ENCODE data around the gene SLC47A2. TPM values are rescaled to one million over a fixed set of nuclear protein-coding genes. Genes with fewer than 3 reads are reported as not detected.

Gene SLC47A2
- total and polyA plus RNA-seq, 8 donors: 0.78 TPM; not detected in 7

DNA sequence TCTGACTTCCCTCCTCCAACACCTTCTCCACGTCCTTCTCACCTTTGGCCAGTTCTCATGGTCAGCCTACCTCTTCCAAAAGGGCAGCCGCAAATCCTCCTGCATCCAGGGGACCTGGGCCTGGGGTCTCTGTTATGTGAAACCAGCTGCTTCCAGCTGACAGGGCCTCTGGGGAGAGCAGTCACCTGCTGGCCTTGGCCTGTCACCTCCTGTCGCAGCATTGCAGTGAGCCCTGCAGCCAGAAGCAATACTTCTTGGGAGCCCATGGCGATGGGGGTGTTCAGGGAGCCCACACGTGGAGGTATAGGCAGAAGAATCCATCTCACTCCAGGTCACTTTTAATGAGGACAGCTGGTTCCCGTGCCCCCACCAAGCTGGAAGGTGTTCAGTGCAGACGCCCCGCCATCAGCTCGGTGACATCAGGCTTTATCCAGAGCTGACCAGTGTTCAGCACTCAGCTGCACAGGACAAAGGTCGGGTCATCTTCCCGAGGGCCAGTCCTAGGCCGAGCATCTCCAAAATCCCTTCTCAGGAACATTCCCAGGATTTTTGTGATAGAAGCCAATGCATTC is 1.7 kb upstream of the SLC47A2 start:
- 83 to 90% (median 88%) methylated on average over 10 to 12 of the region's 12 CpGs for WGBS, 5 donors
- no peaks in the 10 kb centered on the region for H3K36me3 ChIP-seq
- peaks cover 8 to 35% (median 22%) of the 10 kb centered on the region in 4 donors for H3K4me1 ChIP-seq
- no peak overlapping the region for H3K4me3 ChIP-seq
- H3K27me3 ChIP-seq: no peaks in the 10 kb centered on the region
- intact Hi-C loops (cut with DNase I; ENCODE audit: low total_unique reads): no loop called here
- H3K27ac ChIP-seq: no peak overlapping the region
- no peaks in the 10 kb centered on the region for H3K9me3 ChIP-seq
- no peak for DNase-seq
- TF ChIP-seq POLR2AphosphoS5 (IDR thresholded peaks at IDR 0.05): no peak

DNA sequence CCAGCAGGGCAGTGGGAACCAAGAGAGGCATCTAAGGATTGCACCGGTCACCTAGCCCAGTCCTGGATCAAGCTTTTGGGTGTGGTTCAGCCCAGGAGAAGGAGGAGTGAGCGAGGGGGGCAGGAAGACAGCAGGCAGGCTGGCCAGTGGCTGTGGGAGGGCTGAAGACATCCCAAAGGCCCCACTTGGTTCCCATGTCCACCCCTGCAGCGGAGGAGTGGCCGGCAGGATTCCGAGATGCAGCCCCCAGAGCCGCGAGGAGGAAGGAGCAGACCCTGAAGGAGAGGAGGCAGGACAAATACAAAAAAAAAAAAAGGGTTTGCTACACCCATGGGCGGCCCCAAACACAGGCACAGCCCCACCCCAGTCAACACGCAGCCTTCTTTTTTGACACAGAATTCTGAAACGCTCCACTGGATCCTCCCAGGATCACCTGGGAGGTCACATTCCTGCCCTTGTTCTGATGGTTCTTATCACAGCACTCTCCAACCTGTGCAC is 1.1 kb upstream of the SLC47A2 start:
- intact Hi-C loops (cut with DNase I; ENCODE audit: low total_unique reads): no loop called here
- Histone ChIP-seq H3K36me3 (no peaks in the 10 kb centered on the region), H3K27me3 (no peaks in the 10 kb centered on the region), H3K9me3 (no peaks in the 10 kb centered on the region), H3K27ac (no peak overlapping the region), H3K4me3 (no peak overlapping the region), H3K4me1 (peaks cover 8 to 35% (median 22%) of the 10 kb centered on the region in 4 donors)
- 67 to 77% (median 74%) methylated on average over 10 of the region's 10 CpGs for WGBS, 5 donors
- TF ChIP-seq, protein P1, sequence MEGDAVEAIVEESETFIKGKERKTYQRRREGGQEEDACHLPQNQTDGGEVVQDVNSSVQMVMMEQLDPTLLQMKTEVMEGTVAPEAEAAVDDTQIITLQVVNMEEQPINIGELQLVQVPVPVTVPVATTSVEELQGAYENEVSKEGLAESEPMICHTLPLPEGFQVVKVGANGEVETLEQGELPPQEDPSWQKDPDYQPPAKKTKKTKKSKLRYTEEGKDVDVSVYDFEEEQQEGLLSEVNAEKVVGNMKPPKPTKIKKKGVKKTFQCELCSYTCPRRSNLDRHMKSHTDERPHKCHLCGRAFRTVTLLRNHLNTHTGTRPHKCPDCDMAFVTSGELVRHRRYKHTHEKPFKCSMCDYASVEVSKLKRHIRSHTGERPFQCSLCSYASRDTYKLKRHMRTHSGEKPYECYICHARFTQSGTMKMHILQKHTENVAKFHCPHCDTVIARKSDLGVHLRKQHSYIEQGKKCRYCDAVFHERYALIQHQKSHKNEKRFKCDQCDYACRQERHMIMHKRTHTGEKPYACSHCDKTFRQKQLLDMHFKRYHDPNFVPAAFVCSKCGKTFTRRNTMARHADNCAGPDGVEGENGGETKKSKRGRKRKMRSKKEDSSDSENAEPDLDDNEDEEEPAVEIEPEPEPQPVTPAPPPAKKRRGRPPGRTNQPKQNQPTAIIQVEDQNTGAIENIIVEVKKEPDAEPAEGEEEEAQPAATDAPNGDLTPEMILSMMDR (IDR thresholded peaks at IDR 0.05): no peak
- TF ChIP-seq POLR2AphosphoS5 (IDR thresholded peaks at IDR 0.05): no peak
- TF ChIP-seq EP300 (IDR thresholded peaks at IDR 0.05): no peak
- TF ChIP-seq POLR2A (IDR thresholded peaks at IDR 0.05): no peak
- no peak for DNase-seq

DNA sequence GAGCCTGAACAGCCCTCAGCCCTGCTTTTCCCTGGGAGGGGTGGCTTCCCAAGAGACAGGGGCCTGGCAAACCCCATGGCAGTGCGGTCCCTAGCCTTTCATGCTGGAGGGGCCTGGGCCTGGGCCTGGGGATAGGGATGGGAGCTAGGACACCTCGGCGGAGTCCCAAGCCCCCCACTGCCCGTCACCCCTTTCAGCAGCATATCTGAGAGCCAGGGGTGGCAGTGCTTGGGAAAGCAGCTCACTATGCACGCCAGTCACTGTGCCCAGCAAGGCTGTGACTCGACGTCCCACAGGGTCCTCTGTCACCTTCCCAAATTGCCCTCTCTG is 612 bp upstream of the SLC47A2 start:
- DNase-seq: no peak
- TF ChIP-seq EP300 (IDR thresholded peaks at IDR 0.05) (no peak), POLR2AphosphoS5 (IDR thresholded peaks at IDR 0.05) (no peak), POLR2A (IDR thresholded peaks at IDR 0.05) (no peak)
- TF ChIP-seq, protein P1 (IDR thresholded peaks at IDR 0.05): no peak
- peaks cover 8 to 35% (median 22%) of the 10 kb centered on the region in 4 donors for H3K4me1 ChIP-seq
- intact Hi-C loops (cut with DNase I; ENCODE audit: low total_unique reads): no loop called here
- no peaks in the 10 kb centered on the region for H3K9me3 ChIP-seq
- H3K27ac ChIP-seq: no peak overlapping the region
- 89 to 98% (median 94%) methylated on average over 4 to 7 of the region's 7 CpGs for WGBS, 5 donors
- no peaks in the 10 kb centered on the region for H3K27me3 ChIP-seq
- H3K4me3 ChIP-seq: no peak overlapping the region
- no peaks in the 10 kb centered on the region for H3K36me3 ChIP-seq

DNA sequence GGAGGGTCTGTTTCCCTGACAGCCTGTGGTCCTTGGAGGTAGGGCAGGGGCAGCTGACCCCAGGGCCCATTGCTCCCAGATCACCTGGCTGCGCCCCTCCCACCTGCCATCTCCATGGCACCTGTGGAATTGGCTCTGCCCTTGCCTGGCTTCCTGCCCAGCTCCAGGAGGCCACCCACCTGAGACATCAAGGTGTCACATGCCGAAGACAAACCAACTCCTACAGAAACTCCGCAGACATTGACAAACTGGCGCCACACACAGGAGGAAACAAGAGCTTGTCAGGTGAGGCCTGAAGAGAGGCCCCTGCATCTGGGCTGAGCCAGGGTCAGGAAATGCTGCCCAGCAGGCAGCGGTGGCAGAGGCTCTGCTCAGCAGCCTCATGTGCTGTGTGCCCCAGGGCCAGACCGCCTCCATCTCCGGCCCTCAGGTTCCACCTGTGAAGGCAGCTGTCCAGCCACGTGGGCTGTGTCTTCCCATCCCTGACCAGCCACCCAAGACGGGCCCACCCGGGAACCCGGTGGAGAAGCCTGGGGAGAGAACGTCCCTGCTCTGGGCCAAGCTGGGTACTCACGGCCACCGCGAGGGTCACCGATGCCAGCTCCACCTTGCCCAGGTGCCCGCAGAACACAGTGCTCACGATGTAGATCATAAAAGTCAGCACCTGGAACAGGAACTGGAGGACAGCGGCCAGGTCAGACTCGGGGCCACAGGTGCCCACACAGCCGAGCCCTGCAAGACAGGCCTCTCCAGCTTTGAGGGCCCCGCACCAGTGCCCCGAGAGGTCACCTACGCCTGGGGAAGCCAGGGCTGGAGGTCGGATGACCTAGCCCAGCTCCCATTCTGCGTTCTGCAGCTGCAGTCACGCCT is 1.6 kb downstream of the SLC47A2 start:
- no peak overlapping the region for H3K27ac ChIP-seq
- intact Hi-C loops (cut with DNase I; ENCODE audit: low total_unique reads): no loop called here
- H3K27me3 ChIP-seq: no peaks in the 10 kb centered on the region
- 88 to 90% (median 90%) methylated on average over 6 to 27 of the region's 27 CpGs for WGBS, 5 donors
- H3K9me3 ChIP-seq: no peaks in the 10 kb centered on the region
- H3K4me3 ChIP-seq: no peak overlapping the region
- no peaks in the 10 kb centered on the region for H3K36me3 ChIP-seq
- peaks cover 0 to 17% (median 8%) of the 10 kb centered on the region in 4 donors for H3K4me1 ChIP-seq
- DNase-seq: no peak
- TF ChIP-seq, protein P1 (IDR thresholded peaks at IDR 0.05): no peak
- TF ChIP-seq POLR2AphosphoS5 (IDR thresholded peaks at IDR 0.05) (no peak), POLR2A (IDR thresholded peaks at IDR 0.05) (no peak), EP300 (IDR thresholded peaks at IDR 0.05) (no peak)

All from stomach (tissue), 9 donors.